ENCODE results near the gene LRRN2. TPM values are rescaled to one million over a fixed set of nuclear protein-coding genes. Genes with fewer than 3 reads are reported as not detected.

LRRN2 gene
- total and polyA plus RNA-seq, 2 donors (not counting 1 experiment from before 2014, with no cell fraction given) = not detected

DNA sequence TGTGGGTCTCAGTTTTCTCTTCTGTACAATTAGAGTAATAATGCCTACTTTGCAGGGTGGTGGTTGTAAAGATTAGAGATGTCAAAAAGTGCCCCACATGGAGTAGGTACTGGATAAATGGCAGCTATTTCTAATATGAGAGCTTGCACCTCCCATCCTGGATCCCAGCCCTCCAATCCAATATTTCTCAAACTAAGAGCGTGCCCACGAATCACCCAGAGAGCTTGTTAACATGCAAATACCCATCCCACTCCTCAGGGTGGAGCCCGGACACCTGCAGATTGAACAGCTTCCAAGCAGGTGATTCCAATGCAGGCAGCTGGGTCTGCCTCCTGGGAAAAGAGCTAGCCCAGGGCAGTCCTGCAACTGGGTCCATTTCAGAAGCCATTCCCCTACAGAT is 33.0 kb downstream of the LRRN2 start:
- TF ChIP-seq, protein P1, sequence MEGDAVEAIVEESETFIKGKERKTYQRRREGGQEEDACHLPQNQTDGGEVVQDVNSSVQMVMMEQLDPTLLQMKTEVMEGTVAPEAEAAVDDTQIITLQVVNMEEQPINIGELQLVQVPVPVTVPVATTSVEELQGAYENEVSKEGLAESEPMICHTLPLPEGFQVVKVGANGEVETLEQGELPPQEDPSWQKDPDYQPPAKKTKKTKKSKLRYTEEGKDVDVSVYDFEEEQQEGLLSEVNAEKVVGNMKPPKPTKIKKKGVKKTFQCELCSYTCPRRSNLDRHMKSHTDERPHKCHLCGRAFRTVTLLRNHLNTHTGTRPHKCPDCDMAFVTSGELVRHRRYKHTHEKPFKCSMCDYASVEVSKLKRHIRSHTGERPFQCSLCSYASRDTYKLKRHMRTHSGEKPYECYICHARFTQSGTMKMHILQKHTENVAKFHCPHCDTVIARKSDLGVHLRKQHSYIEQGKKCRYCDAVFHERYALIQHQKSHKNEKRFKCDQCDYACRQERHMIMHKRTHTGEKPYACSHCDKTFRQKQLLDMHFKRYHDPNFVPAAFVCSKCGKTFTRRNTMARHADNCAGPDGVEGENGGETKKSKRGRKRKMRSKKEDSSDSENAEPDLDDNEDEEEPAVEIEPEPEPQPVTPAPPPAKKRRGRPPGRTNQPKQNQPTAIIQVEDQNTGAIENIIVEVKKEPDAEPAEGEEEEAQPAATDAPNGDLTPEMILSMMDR (conservative IDR thresholded peaks at IDR 0.05 in 1 of 2, IDR thresholded peaks at IDR 0.05 in 1 of 2; ENCODE audit: low read depth in 1 of 2, low read length in 2 of 2) = no peak
- TF ChIP-seq EZH2 (IDR thresholded peaks at IDR 0.05; ENCODE audit: low read length, missing control alignments) = no peak
- Histone ChIP-seq H3K27me3 (ENCODE audit: control insufficient read depth, insufficient read depth, low read length) (peaks cover 20% of the 10 kb centered on the region), H4K20me1 (ENCODE audit: control insufficient read depth, extremely low read depth, insufficient read depth, low read length) (no peaks in the 10 kb centered on the region)

DNA sequence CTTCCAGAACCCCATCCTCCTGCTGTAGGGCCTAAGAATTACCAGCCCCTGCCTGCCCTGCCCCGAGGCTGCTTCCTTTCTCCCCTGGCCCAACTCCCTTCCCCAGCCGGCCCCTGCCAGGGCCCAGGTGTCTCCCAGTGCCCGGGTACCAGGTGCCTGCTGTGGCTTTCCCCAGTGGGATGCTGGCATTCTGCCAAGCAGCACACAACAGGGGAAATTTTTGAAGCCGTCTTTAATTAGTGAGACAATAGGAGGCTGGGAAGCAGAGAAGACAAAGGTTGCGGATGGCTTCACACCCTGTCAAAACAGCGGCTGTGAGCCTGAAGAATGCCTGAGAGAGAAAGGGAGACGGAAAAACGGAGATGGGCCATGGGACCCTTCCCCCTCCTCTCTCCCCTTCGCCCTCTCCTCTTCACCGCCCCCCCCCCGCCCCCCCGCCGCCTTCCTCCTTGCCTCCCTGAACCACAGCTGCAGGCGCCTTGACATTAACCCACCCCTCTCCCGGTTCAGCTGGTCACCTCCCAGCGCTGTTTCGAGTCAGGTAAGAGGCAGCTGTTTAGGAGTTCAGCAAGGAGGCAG is 33.6 kb downstream of the LRRN2 start:
- no peak for DNase-seq (ENCODE audit: low read depth in 2 of 2)
- no peak overlapping the region for H3K27ac ChIP-seq (ENCODE audit: insufficient read depth, low read length)
- TF ChIP-seq, protein P1 (conservative IDR thresholded peaks at IDR 0.05 in 1 of 2, IDR thresholded peaks at IDR 0.05 in 1 of 2; ENCODE audit: low read depth in 1 of 2, low read length in 2 of 2) = no peak
- TF ChIP-seq EZH2 (IDR thresholded peaks at IDR 0.05; ENCODE audit: low read length, missing control alignments) = no peak
- no peaks in the 10 kb centered on the region for H3K9me3 ChIP-seq (ENCODE audit: control insufficient read depth, insufficient read depth, low read depth, low read length)
- H3K9ac ChIP-seq (ENCODE audit: insufficient read depth, low read length) = no peak overlapping the region
- H2AFZ ChIP-seq (ENCODE audit: low read length) = no peak overlapping the region
- H3K4me1 ChIP-seq (ENCODE audit: control insufficient read depth, extremely low read depth, insufficient read depth, low read length) = no peaks in the 10 kb centered on the region
- no peaks in the 10 kb centered on the region for H4K20me1 ChIP-seq (ENCODE audit: control insufficient read depth, extremely low read depth, insufficient read depth, low read length)
- no peak overlapping the region for H3K4me2 ChIP-seq (ENCODE audit: extremely low read depth, insufficient read depth, low read length)
- no peaks in the 10 kb centered on the region for H3K79me2 ChIP-seq (ENCODE audit: control insufficient read depth, insufficient read depth, low read length)
- H3K4me3 ChIP-seq (replicated peaks in 1 of 4; ENCODE audit: control extremely low read depth in 1 of 4, insufficient read depth in 1 of 4, low read depth in 3 of 4, low read length in 4 of 4) = no peak overlapping the region
- no peaks in the 10 kb centered on the region for H3K36me3 ChIP-seq (ENCODE audit: control insufficient read depth, insufficient read depth, low read length)
- peaks cover 20% of the 10 kb centered on the region for H3K27me3 ChIP-seq (ENCODE audit: control insufficient read depth, insufficient read depth, low read length)

More for the DNA sequence above, 33.0 kb downstream of the LRRN2 start:
- no peak for DNase-seq (ENCODE audit: low read depth in 2 of 2)
- Histone ChIP-seq H3K4me2 (ENCODE audit: extremely low read depth, insufficient read depth, low read length) (no peak overlapping the region), H3K79me2 (ENCODE audit: control insufficient read depth, insufficient read depth, low read length) (no peaks in the 10 kb centered on the region), H3K9me3 (ENCODE audit: control insufficient read depth, insufficient read depth, low read depth, low read length) (no peaks in the 10 kb centered on the region), H3K4me1 (ENCODE audit: control insufficient read depth, extremely low read depth, insufficient read depth, low read length) (no peaks in the 10 kb centered on the region), H3K36me3 (ENCODE audit: control insufficient read depth, insufficient read depth, low read length) (no peaks in the 10 kb centered on the region), H3K4me3 (replicated peaks in 1 of 4; ENCODE audit: control extremely low read depth in 1 of 4, insufficient read depth in 1 of 4, low read depth in 3 of 4, low read length in 4 of 4) (no peak overlapping the region), H3K9ac (ENCODE audit: insufficient read depth, low read length) (no peak overlapping the region), H3K27ac (ENCODE audit: insufficient read depth, low read length) (no peak overlapping the region), H2AFZ (ENCODE audit: low read length) (no peak overlapping the region)

DNA sequence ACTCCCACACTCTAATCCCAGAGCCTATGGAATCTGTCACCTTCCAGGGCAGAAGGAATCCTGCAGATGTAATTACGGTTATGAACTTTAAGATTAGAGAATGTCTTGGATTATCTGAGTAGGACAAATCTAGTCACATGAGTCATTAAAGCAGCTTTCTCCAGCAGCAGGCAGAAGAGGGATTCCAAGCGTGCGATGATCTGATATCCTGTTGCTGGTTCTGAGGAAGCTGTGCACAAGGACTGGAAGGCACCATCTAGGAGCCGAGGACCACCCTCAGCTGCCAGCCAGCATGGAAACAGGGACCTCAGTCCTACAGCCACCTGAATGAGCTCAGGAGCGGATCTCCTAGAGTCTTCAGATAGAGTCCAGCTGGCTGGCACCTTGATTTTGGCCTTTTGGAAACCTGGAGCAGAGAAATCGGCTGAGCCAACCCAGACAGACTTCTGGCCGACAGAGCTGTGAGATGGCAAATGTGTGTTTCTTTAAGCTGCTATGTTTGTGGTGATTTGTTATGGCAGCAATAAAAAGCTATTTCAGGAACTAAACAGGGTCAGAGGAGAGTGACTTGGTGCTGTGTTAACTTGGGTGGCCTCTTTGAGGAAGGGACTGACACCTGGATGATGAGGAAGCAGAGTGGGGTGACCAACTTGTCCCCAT is 34.5 kb downstream of the LRRN2 start:
- no peaks in the 10 kb centered on the region for H3K36me3 ChIP-seq (ENCODE audit: control insufficient read depth, insufficient read depth, low read length)
- TF ChIP-seq, protein P1 (conservative IDR thresholded peaks at IDR 0.05 in 1 of 2, IDR thresholded peaks at IDR 0.05 in 1 of 2; ENCODE audit: low read depth in 1 of 2, low read length in 2 of 2) = no peak
- no peak for TF ChIP-seq EZH2 (IDR thresholded peaks at IDR 0.05; ENCODE audit: low read length, missing control alignments)
- DNase-seq (ENCODE audit: low read depth in 2 of 2) = peak in 1 of 2 donors; percentile 4
- no peaks in the 10 kb centered on the region for H4K20me1 ChIP-seq (ENCODE audit: control insufficient read depth, extremely low read depth, insufficient read depth, low read length)
- no peak overlapping the region for H3K9ac ChIP-seq (ENCODE audit: insufficient read depth, low read length)
- no peaks in the 10 kb centered on the region for H3K79me2 ChIP-seq (ENCODE audit: control insufficient read depth, insufficient read depth, low read length)
- H3K9me3 ChIP-seq (ENCODE audit: control insufficient read depth, insufficient read depth, low read depth, low read length) = no peaks in the 10 kb centered on the region
- no peaks in the 10 kb centered on the region for H3K4me1 ChIP-seq (ENCODE audit: control insufficient read depth, extremely low read depth, insufficient read depth, low read length)
- peaks cover 20% of the 10 kb centered on the region for H3K27me3 ChIP-seq (ENCODE audit: control insufficient read depth, insufficient read depth, low read length)
- H2AFZ ChIP-seq (ENCODE audit: low read length) = no peak overlapping the region
- no peak overlapping the region for H3K4me2 ChIP-seq (ENCODE audit: extremely low read depth, insufficient read depth, low read length)
- H3K27ac ChIP-seq (ENCODE audit: insufficient read depth, low read length) = no peak overlapping the region
- no peak overlapping the region for H3K4me3 ChIP-seq (replicated peaks in 1 of 4; ENCODE audit: control extremely low read depth in 1 of 4, insufficient read depth in 1 of 4, low read depth in 3 of 4, low read length in 4 of 4)
